GM12878 (cell line): ENCODE results near the gene UGT3A2.
A peak's percentile ranks its signal among the peaks of the same experiment; 100 is the strongest.

Experiments
- BCL11A ChIP-seq: IDR thresholded peaks from 2 replicates; pipeline ENCODE4 v1.6.1; 2011; ENCODE audit warnings: low read depth, low read length
- BHLHE40 ChIP-seq, 2 experiments: fragments of 450-650 bp in 1 of 2; IDR thresholded peaks; 2 replicates each; pipeline ENCODE4 v1.6.1; 2011 to 2017; ENCODE audit warnings: low read depth in 2 of 2, borderline replicate concordance in 1 of 2, improper control_type of control experiment in 1 of 2, low read length in 1 of 2, mild to moderate bottlenecking in 1 of 2
- CREB1 ChIP-seq: IDR thresholded peaks from 2 replicates; pipeline ENCODE4 v1.6.1; 2012; ENCODE audit warnings: low read depth, mild to moderate bottlenecking, inconsistent platforms
- CTCF ChIP-seq, 3 experiments: IDR thresholded peaks in 2 of 3; conservative IDR thresholded peaks in 1 of 3; 2 replicates each; pipeline ENCODE4 v1.5.1; 2011; ENCODE audit warnings: low read depth in 3 of 3, low read length in 3 of 3, mild to moderate bottlenecking in 3 of 3, control low read depth in 2 of 3, moderate library complexity in 2 of 3, inconsistent platforms in 1 of 3, mixed read lengths in 1 of 3; ENCODE audit not compliant: control insufficient read depth in 2 of 3, insufficient read depth in 1 of 3; ENCODE audit errors: extremely low read depth in 1 of 3
- EP300 ChIP-seq, 2 experiments: fragments of 150-350 bp in 1 of 2; IDR thresholded peaks; 2 replicates each; pipeline ENCODE4 v1.6.1; 2011 to 2012; ENCODE audit warnings: low read depth in 2 of 2, low read length in 2 of 2, borderline replicate concordance in 1 of 2, improper control_type of control experiment in 1 of 2, inconsistent platforms in 1 of 2; ENCODE audit not compliant: control insufficient read depth in 1 of 2
- HCFC1 ChIP-seq: fragments of 150-350 bp; IDR thresholded peaks from 2 replicates; pipeline ENCODE4 v1.6.1; 2014; ENCODE audit warnings: low read length
- MXI1 ChIP-seq: fragments of 150-350 bp; IDR thresholded peaks from 2 replicates; pipeline ENCODE4 v1.6.1; 2011; ENCODE audit warnings: low read depth, mild to moderate bottlenecking, inconsistent platforms, low read length, improper control_type of control experiment
- NFYA ChIP-seq: IDR thresholded peaks from 2 replicates; pipeline ENCODE4 v1.6.1; 2011; ENCODE audit warnings: low read depth, mild to moderate bottlenecking, low read length, improper control_type of control experiment, borderline replicate concordance
- NRF1 ChIP-seq: conservative IDR thresholded peaks from 2 replicates; pipeline ENCODE4 v1.6.1; 2011; ENCODE audit warnings: mild to moderate bottlenecking, low read depth, low read length, improper control_type of control experiment
- POLR2AphosphoS2 ChIP-seq: IDR thresholded peaks from 2 replicates; pipeline ENCODE4 v1.6.1; 2011; ENCODE audit warnings: low read depth, mild to moderate bottlenecking, low read length, improper control_type of control experiment, moderate library complexity
- POLR2AphosphoS5 ChIP-seq: IDR thresholded peaks from 2 replicates; pipeline ENCODE4 v1.6.1; 2011; ENCODE audit warnings: mild to moderate bottlenecking, low read length, inconsistent platforms
- SIN3A ChIP-seq: IDR thresholded peaks from 2 replicates; pipeline ENCODE4 v1.6.1; 2012; ENCODE audit warnings: low read depth, low read length, improper control_type of control experiment
- SPI1 ChIP-seq: IDR thresholded peaks from 2 replicates; pipeline ENCODE4 v1.6.1; 2011; ENCODE audit warnings: low read depth, mild to moderate bottlenecking, low read length, moderate library complexity, borderline replicate concordance; ENCODE audit not compliant: insufficient read depth
- STAT1 ChIP-seq: fragments of 450-650 bp; conservative IDR thresholded peaks from 2 replicates; pipeline ENCODE4 v1.6.1; 2014; ENCODE audit warnings: antibody characterized with exemption, mild to moderate bottlenecking

- peak; percentile 63 to 80 (median 70) for TF ChIP-seq CTCF (IDR thresholded peaks at IDR 0.05 in 2 of 3, conservative IDR thresholded peaks at IDR 0.05 in 1 of 3; ENCODE audit: control insufficient read depth in 2 of 3, extremely low read depth in 1 of 3, insufficient read depth in 1 of 3, low read depth in 3 of 3, low read length in 3 of 3)
- no peak for TF ChIP-seq BCL11A
- no peak for TF ChIP-seq BHLHE40 (IDR thresholded peaks at IDR 0.05; ENCODE audit: borderline replicate concordance in 1 of 2, low read depth in 2 of 2, low read length in 1 of 2)
- no peak for TF ChIP-seq STAT1
- TF ChIP-seq NFYA = no peak
- TF ChIP-seq EP300 (IDR thresholded peaks at IDR 0.05; ENCODE audit: borderline replicate concordance in 1 of 2, control insufficient read depth in 1 of 2, low read depth in 2 of 2, low read length in 2 of 2) = no peak
- TF ChIP-seq CREB1 = no peak
- no peak for TF ChIP-seq HCFC1
- TF ChIP-seq NRF1 = no peak
- no peak for TF ChIP-seq POLR2AphosphoS2
- TF ChIP-seq SPI1 = no peak
- no peak for TF ChIP-seq MXI1
- TF ChIP-seq POLR2AphosphoS5 = no peak
- no peak for TF ChIP-seq SIN3A
Observed at GRCh38 chr5:36079200-36079781, 12.6 kb upstream of the UGT3A2 start.
